HG02610 (cell line): ENCODE results near the gene SCGB1A1.
"Not testable (repeated sequence)": the region's sequence is repeated elsewhere in the genome, so short reads cannot be mapped to it uniquely, and the experiment has no call there.

Experiments used
- ATAC-seq: cut with Tn5 transposase; IDR thresholded peaks from one replicate; pipeline ENCODE4 v1.9.1; 2021; ENCODE audit warnings: mild to moderate bottlenecking, moderate library complexity; ENCODE audit not compliant: unreplicated experiment

The SCGB1A1 gene, protein sequence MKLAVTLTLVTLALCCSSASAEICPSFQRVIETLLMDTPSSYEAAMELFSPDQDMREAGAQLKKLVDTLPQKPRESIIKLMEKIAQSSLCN

DNA sequence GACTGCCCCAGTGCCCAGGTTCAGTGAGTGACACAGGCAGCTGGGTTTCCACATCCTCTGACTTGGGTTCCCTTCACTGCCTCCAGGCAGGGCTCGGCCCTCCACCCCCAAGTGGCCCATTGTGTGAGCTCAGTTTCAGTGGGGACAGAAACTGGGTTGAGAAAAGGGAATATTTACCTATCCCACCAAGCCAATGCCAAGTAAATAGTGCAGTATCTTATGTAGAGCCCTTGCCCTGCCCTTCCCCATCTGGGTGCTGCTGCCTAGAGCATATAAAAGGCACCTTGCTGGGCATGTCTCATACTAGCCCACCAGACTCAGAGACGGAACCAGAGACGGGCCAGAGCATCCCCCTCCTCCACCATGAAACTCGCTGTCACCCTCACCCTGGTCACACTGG is at the start of gene SCGB1A1:
Gene SCGB1A1 (plus strand): TSS at position 301 of the 400 bp plus-strand sequence. CDS start 63 bp downstream, at position 364.
- no peak for ATAC-seq

DNA sequence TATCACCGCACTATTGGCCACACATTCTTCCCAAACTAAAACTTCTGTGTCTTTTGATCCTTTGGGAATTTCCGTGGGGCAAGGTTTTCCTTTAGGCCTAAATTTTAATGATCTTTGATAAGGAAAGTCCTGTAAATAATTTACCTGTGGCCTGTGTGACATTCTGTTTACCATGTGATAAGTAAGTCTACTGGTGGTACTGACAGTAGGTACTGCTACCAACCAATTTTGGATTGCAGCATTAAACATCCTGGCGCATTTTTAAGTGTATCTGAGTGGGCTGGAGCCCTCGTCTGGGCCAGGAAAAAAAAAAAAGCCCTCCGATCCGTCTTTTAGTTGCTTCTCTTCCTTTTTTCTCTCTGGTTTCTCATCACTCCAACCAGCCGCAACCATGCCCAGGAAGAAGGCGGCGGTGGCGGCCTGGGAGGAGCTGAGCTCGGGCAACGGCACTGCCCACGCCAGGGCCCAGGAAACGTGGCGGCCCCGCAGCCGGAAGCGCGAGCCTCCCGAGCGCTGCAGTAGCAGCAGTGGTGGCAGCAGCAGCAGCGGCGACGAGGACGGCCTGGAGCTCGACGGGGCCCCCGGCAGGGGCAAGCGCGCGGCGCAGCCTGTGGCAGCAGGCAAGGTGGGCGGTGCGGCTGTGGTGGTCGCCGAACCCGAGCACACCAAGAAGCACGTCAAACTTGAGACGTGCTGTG is 47.9 kb upstream of the SCGB1A1 start:
- no peak for ATAC-seq

DNA sequence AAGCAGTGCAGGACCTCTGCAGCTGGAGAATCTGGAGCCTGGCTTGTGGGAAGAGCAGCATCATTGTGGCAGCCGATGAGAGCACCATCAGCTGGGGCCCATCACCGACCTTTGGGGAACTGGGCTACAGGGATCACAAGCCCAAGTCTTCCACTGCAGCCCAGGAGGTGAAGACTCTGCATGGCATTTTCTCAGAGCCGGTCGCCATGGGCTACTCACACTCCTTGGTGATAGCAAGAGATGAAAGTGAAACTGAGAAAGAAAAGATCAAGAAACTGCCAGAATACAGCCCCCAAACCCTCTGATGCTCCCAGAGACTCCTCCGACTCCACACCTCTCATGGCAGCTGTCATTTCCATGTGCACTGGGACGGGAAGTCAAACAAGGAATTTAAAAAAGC is 46.0 kb upstream of the SCGB1A1 start:
- no peak for ATAC-seq

DNA sequence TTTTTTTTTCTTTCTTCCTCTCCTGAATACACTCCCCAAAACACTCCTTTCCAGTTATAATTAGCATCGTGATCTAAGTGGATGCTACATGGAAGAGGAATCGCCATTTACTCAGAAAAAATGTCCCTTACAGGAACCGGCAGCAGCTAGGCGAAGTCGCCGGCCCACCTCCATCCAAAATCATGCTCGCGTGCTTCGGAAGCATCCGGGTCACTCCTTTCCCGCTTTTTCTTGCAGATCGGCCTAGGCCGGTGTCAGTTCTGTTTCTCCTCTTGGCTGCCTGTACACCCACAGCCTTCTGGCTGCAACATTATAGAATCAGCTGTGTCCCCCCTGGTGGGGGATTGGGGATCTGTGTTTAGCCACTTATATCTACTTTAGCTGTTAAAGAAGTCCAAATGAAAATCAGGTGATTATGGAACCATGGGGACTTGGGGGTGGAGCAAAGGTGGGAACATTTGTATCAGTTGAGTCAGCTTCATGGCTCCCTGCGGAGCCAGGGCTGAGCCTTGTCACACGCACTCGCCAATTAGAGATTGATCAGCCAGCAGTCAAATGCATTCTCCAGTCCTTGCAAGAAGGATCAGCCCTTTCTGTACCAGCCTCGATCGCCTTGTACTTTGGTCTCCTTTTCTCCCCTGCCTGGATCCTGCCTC is 45.2 kb upstream of the SCGB1A1 start:
- no peak for ATAC-seq

DNA sequence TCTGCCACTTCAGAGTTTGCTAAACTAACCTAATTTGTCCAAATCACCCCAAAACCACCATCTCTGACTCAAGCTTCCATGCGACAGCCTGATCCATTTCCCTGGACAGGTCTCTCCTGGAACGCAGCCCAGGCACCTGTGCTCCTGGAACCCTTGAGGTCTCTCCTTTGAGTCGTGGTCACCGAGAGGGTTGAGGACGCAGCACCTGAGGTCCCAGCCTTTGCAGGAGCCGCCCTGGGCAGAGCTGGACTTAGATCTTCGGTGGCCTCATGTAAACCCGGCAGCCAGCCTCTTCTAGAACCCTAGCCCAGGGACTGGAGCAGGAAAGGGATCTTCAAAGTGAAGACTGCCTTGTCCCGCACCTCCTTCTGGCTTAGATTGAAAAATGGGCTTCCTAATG is 44.0 kb upstream of the SCGB1A1 start:
- no peak for ATAC-seq

DNA sequence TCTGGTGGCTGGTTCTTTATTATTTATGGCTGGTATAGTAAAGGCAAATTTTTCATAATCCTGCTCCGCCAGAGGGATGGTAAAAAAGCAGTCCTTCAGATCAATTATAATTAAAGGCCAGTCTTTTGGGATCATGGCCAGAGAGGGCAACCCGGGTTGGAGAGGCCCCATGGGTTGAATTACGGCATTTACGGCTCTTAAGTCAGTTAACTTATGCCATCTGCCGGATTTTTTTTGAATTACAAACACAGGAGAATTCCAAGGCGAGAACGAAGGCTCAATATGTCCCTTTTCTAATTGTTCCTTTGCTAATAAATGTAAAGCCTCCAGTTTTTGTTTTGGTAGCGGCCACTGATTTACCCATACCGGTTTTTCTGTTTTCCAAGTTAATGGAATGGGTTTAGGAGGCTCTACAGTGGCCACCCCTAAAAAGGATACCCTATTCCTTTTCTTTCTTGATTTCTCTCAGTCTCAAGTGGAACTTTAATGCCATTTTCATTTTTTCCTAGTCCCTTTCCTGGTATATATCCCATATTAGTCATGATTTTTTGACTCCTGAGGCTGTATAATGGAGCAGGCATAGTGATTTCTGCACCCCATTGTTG is 40.3 kb upstream of the SCGB1A1 start:
- not testable (repeated sequence) for ATAC-seq

DNA sequence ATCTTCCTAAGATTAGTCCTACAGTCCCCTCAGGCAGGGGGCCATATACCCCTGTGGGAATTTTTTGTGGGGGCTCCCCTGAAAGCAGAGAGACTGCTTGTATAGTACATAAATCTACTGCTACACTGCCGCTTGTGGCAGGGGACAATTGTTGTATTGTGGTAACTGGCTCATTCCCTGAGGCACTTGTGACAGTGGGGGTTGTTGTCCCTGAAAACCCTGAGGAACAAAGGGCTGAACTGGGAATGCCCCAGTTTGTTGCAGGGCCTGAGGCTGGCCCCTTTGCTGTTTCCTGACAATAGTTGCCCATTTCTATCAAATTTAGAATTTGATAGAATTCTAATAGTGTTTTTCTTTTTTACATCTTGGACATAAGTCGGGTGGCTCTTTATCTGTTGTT is 39.2 kb upstream of the SCGB1A1 start:
- not testable (repeated sequence) for ATAC-seq

DNA sequence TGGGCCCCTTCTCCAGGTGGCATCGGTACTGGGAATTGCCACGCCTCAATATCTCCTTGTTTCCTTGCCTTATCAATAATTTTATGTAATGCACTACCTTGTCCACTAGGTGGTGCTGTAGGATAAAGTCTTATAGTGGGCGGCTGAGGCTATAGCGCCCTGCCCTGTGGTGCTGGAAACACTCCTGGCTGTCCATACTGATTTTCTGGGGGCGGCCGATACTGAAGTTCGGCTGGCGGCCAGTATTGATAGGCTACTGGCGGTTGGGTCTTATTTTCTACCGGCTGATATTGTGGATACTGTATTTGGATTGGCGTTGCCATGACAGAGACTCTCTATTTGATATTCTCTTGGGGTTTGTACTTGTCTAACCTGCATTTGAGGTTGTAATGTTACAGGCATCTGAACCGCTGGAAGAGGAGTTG is 38.0 kb upstream of the SCGB1A1 start:
- ATAC-seq: not testable (repeated sequence)

DNA sequence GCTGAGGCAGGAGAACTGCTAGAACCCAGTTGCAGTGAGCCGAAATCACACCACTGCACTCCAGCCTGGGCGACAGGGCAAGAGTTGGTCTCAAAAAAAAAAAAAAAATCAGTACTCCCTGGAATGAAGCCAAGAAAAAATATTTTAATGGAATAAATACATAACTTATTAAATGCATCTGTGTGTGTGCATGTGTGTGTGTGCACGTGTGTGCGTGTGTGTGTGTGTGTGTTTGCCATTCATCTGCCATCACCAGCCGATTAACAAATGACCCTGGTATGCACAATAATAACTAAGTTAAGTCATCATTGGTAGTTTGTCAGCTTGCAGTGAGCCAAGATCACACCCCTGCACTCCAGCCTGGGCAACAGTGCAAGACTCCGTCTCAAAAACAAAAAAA is 35.0 kb upstream of the SCGB1A1 start:
- no peak for ATAC-seq

DNA sequence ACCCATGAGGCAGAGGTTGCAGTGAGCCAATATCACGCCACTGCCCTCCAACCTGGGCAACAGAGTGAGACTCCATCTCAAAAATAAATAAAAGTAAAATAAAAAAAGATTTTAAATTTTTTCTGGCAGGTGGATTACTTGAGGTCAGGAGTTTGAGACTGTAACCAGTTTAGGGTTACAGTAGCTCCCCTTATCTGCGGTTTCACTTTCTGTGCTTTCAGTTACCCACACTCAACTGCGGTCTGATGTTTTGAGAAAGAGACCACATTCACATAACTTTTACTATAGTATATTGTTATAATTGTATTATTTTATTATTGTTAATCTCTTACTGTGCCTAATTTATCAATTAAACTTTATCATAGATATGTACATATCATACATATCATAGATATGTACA is 32.8 kb upstream of the SCGB1A1 start:
- not testable (repeated sequence) for ATAC-seq

DNA sequence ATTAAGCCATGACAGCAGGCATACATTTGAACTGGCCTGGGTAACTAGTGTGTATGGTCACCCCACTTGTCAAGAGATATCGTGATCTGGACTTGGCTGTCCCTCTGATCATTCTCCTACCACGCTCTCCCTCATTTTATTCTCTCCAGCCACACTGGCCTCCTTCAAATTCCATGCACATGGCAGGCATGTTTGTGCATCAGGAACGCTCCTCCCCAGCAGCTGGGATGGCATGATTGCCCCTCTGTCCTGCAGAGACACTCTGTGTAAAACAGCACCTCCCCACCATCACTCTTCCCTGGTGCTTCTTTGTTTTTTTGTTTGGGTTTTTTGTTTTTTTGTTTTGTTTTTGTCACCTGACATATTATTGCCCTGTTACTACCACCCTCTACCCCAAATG is 31.5 kb upstream of the SCGB1A1 start:
- ATAC-seq: no peak

DNA sequence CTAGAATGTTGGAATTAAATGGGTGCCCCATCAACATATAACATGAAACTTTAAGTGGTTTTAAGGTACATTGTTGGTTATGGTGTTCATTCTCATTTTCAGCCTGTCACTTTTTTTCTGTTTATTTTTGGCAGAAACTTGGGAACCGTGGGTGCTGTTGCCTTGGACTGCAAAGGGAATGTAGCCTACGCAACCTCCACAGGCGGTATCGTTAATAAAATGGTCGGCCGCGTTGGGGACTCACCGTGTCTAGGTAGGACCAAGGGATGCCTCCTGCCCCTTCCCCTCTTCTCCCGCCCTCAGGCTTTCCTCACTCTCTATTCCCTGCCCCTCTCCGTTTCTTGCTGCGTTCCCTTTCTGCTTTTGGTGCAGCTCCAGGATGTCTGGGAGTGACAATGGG is 29.8 kb upstream of the SCGB1A1 start:
- no peak for ATAC-seq

DNA sequence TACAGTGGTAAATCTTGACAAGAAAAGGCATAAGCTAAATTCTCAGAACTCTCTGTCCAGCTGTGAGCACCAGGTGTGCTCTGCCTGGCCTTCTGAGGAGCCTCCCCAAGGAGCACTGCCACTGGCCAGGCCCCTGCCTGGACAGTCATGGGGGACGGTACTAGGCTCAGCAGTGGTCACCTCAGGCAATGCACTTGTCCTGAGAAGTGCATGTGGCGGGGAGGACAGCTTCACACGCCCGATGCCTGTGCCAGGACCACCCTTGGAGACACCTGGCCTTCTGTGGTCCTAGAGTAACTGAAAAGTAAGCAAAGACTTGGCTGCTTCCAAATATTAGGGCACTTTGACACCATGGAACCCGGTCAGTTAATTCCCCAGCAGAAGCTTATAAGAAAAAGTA is 28.6 kb upstream of the SCGB1A1 start:
- no peak for ATAC-seq

DNA sequence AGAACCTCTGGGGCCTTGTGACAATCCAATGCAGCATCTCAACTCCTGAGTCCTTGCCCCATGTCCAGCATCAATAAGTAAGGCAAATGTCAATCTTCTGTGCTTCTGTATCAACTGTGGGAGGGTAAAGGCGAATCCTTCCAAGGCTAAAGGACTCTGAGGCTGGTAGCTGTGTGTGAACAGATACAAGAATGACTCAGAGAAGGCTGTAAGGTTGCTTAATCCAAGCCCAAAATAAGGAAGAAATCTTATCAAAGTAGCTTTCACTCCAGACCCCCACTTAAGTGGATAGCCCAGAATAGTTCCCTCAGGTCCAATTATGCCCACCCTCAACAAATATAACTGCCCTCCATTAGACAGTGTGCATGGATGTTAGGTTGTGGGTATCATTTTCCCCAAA is 28.1 kb upstream of the SCGB1A1 start:
- no peak for ATAC-seq

DNA sequence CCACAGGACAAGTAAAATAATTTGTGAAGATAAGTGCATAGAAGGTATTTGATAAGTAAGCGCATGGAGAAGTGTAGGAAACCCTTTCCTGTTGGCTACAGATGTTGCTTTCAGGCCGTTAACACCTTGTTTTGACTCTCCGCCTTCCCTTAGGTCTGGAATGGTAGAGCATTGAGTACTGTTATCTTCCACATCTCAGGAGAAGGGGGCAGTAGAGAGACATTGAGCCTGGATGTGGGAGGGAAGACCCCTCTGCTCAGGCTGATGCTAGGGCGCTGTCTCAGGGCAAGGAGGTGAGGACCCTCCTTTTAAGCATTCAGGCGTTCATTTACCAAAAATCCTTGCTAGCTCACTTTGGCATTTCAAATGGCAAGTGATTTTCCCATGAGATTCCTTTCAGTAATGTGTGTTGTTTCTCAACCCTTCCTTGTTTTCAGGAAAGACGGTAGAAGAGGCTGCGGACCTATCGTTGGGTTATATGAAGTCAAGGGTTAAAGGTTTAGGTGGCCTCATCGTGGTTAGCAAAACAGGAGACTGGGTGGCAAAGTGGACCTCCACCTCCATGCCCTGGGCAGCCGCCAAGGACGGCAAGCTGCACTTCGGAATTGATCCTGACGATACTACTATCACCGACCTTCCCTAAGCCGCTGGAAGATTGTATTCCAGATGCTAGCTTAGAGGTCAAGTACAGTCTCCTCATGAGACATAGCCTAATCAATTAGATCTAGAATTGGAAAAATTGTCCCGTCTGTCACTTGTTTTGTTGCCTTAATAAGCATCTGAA is 27.0 kb upstream of the SCGB1A1 start:
- ATAC-seq: no peak

DNA sequence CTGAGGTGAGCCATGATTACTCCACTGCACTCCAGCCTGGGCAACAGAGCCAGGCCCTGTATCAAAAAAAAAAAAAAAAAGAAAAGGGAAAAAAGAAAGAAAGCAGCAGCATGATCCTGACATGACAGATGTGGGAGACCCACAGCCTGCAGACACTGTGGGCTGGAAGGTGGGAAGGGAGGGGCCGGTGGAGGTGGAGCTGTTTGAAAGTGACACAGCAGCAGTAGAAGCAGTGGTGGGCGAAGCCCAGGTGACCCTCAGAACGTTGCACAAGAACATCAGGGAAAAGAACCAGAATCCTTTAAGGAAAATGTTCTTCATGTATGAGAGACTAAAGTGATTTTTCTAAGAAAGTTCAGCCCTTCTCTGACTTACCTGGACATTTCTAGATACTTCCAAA is 26.3 kb upstream of the SCGB1A1 start:
- no peak for ATAC-seq

DNA sequence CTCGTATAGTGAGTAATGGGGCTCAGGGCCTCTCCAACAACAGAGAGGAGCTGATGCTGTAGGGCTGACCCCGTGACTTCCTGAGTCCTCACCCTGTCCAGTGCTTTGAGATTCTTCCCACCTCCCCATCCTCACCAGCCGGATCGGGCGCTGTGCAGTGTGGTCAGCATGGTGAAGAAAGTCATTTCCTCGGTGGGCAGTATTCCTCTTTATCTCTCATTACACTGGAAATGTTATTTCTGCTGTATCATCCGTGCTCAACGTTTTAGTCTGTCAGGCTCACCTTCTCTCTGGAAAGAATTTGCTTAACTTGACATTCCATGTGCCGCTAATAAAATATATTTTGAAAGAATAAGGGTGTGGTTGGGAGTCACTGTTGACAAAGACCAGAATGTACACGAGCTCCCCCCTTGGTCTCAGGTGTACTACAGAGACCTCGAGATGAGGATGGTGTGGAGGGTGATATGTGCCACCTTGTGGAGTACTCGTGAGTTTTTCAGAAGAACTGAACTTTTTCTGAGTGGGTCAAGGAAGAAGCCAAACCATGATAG is 25.7 kb upstream of the SCGB1A1 start:
- no peak for ATAC-seq

DNA sequence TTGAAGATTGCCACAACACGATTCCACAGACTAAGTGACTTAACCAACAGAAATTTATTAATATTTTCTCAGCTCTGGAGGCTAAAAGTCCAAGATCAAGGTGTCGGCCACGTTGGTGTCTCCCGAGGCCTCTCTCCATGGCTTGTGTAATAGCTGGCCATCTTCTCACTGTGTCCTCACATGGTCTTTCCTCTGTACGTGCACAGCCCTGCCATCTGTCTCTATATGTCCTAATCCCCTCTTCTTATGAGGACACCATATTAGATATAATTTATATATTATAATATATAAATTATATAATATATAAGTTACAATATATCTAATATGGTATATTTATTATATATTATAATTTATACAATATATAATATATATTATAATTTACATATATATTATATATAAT is 25.1 kb upstream of the SCGB1A1 start:
- ATAC-seq: no peak

DNA sequence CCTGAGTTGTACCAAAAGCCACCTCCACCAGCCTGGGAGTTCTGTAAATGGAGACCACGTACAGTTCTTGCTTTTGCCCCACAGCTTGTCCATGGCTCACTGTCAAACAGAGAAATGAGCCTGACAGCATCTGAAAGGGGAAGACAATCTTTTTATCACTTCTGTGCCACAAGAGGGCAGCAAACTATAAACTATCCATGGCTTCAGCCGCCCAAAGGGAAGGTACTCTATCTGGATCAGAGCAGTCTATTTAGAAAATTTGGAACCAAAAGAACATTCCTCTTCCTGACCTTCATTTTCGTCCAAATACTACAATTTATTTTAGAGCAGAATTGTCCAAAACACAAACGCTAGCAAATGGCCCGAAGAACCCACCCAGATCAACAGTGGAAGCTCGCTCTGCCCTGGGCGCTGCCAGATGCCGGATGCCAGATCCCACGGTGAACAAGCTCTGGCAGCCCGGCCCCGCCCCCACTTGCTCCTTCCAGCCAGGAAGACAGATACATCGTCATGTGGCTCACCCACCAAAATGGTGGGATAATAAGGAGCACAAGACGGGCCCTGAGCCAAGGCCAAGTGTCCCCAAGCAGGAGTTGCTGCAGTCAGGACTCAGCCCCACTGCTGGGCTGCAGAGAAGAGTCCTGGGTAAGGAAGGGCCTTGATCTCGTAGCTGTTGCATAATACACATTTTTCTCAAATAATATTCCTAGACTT is 23.9 kb upstream of the SCGB1A1 start:
- ATAC-seq: no peak

DNA sequence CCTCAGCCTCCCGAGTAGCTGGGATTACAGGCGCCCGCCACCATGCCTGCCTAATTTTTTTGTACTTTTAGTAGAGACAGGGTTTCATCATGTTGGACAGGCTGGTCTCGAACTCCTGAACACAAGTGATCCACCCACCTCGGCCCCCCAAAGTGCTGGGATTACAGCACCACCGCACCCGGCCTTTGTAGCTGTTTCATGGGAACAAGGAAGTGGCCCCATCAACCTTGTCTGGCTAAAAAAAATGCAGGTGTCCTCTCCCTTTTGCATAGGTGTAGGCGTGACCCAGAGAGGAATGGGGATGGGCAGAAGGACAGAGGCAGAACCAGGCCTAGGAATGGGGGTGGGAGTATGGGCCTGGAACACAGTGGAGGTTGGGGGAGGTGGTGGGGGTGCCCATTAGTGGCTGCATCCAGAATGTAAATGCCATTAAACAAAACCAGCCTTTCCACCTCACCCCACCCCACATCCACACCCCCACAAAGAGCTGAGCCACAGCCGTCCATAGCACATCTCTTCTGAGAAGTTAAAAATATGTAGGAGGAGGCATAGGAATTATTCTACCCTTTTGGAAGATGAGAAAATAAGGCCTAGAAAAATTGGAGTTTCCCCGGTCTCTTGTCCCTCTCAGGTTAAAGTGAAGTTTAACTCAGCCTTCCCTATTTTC is 22.8 kb upstream of the SCGB1A1 start:
- ATAC-seq: no peak
